Measurements from ENCODE around the gene RPS29.

The RPS29 gene

GRCh38 chr14:49549446-49549845, 36.7 kb downstream of the RPS29 start:
- no peak for DNase-seq

DNA sequence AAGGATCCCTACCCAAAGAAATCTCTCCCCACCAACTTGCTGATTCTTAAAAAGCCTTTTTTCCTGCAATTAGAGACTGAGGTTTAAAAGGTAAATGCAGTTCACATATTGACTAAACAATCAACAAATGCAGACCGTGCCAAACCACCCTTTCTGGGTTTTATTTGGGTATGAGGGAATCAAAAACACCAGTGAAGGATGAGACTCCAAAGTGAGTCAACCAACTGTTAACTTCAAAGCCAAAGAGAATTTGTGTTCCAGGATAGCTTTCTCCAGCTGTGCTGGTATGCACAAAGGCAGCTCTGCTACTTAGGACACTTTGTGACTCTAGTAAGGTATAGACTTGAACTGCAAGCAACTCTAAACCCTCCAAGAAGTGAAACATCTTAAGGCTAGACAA, 39.4 kb downstream of the RPS29 start:
- DNase-seq: no peak

- no peak for DNase-seq
These were observed 40.5 kb downstream of the RPS29 start for GRCh38 chr14:49545716-49546115.

DNA sequence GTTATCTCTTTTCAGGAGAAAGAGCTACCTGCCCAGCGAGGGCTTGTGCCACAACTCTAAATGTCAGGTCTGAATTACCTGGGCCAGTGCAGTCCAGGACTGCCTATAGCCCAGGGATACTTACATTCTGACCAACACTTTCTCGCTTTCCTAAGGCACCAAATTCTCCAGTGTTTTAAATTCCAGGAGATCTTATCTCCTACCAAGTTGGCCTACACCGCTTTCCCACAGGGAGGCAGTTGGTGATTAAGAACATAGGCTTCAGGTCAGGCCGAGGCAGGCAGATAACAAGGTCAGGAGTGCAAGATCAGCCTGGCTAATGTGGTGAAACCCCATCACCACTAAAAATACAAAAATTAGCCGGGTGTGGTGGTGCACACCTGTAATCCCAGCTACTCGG, 41.1 kb downstream of the RPS29 start:
- no peak for DNase-seq

- no peak for DNase-seq
These were observed 45.1 kb downstream of the RPS29 start for GRCh38 chr14:49541049-49541448.

DNA sequence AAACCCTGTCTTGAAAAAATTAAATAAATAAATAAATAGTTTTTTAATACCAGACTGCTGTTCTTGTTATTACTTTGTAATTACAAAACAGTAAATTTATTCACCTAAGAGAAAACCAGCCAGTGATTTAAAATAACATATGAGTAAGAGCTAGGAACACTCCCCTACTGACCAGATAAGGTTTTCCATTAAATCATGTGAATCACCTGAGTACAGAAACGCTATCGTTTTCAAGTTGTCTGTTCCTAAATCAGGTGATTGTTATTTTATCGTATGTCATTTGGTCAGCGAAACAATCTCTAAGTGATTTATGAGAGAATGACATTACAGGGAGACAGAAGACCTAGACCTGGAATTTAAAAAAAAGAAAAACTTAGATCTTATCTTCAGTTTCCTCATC, 47.3 kb downstream of the RPS29 start:
- no peak for DNase-seq
